HS-5 (cell line): ENCODE measurements around the gene HIPK2.

Experiments used
- DNase-seq: peaks from one replicate; pipeline ENCODE4 v3.0.0-alpha.2; 2012; ENCODE audit warnings: low read depth

HIPK2 gene

DNA sequence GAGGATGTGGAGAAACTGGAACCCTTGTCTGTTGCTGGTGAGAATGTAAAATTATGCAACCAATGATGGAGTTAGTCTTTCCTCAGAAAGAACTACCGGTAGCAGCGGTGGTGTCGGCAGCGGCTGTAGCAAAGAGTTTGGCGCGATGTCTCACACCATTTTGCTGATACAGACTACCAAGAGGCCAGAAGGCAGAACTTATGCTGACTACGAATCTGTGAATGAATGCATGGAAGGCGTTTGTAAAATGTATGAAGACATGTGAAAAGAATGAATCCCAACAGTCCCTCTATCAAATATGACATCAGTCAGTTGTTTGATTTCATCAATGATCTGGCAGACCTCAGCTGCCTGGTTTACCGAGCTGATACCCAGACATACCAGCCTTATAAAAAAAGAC lies 243.7 kb downstream of the HIPK2 start:
- no peak for DNase-seq

DNA sequence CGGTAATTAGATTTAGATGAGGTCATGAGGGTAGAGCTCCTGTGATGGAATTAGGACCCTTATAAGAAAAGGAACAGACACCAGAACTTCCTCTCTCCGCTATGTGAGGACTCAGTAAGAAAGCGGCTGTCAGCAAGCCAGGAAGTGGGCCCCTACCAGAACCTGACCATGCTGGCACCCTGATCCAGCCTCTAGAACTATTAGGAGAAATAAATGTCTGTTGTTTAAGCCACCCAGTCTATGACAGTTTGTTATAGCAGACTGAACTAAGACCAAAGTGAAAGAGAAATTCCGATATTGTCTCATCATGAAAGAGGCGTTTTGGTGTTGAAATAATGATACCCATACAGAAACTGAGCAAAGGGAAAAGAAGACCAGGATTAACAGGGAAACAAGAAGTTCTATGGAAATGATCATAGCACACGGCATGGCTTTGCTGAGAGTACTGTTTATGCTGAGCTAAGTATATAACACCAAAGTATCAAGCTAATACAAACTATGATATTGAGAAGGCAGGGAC lies 245.1 kb downstream of the HIPK2 start:
- DNase-seq, result no peak

DNA sequence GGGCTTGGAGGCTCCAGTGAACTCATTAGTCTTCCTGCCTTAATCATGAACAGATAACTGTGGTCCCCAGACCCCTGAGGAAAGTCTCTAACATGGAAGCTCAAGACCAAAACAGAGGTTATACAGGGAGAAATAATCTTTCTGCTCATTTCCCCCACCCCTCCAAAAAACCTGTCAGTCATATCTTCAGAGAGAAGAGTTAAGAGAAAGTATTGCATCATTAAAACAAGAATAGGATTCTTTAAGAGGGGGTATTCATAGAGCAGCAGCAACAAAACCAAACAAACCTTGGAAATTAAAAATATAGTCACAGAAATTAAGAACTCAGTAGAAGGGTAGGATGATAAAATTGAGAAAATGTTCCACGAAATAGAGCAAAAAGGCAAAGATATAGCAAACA lies 246.7 kb downstream of the HIPK2 start:
- no peak for DNase-seq

DNA sequence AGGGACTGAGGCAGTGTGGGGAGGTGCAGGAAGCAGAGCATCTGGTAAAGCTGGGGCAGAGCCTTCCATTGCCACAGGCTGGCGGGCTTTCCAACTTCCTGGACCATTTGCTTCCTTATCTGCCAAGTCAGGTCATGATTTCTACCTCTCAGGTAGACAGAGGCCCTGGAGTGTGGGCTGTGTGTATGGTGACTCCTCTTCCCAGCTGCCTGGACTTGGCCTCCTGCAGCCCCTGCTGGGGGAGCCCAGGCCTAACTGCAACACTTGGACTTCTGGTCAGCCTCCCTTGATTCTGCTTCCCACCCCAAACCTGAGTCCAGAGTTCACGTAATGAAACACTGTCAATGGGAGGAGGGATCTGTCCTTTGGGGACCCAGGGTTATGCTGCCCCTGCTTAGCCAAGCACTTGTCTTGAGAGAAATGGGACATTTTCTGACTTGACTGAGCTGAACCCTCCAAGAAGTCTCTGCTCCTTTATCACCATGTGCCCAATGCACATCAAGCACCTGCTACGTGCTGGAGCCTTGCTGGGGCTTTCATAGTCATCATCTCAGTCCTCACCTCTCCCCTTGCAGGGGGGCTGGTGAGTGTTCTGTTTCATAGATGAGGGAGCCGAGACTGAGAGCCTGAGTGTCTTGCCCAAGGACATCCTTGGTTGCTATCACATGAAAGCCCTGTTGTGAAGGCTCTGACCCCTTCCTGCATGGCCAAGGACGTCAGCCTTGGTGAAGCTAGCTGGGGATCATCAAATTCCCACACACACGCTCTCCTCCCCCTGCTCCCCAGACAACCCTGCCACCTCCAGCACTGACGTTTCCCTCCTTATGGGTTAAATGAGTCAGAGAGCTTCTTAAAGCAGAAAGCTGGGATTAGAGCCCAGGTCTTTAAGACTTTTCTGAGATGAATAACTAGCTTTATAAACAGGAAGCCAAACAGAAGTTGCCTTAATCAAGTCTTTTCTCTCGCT lies 250.9 kb downstream of the HIPK2 start:
- DNase-seq, result peak; percentile 26

DNA sequence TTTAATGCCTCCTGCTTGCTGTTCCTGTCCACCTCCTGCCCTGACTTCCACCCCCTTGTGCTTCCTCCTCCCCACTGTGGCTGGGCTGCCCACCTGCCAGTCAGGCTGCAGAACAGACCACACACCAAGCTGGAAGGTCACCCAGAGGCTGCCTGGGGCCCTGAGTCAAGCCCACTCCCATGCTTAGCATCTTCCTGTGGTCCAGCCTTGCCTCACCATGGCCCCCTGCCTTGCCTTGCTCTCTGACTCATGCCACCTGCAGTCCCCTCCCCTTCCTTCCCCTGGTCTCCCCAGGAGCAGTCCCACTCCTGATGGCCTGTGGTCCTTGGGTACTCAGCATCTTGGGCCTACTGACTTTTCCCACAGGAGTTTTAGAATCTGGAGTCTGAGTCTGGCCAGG lies 252.0 kb downstream of the HIPK2 start:
- no peak for DNase-seq

DNA sequence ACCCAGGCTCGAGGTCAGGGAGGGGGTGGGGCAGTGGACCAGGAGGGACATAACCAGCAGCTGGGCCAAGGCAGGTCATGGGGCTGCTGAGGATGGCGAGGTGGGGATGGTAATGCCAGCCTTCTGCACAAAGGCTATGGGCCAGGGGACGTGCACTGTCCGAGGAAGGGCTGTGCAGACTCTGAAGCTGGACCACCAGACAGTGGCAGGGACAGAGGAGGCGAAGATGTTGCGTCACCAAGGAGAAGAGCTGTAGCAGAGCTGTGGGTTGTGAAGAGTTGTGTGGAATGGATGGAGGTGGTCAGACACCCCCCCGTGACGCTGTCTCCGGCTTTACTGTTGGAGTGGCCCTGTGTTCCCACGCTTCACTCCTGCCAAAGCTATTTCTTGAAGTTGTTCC lies 252.6 kb downstream of the HIPK2 start:
- no peak for DNase-seq

DNA sequence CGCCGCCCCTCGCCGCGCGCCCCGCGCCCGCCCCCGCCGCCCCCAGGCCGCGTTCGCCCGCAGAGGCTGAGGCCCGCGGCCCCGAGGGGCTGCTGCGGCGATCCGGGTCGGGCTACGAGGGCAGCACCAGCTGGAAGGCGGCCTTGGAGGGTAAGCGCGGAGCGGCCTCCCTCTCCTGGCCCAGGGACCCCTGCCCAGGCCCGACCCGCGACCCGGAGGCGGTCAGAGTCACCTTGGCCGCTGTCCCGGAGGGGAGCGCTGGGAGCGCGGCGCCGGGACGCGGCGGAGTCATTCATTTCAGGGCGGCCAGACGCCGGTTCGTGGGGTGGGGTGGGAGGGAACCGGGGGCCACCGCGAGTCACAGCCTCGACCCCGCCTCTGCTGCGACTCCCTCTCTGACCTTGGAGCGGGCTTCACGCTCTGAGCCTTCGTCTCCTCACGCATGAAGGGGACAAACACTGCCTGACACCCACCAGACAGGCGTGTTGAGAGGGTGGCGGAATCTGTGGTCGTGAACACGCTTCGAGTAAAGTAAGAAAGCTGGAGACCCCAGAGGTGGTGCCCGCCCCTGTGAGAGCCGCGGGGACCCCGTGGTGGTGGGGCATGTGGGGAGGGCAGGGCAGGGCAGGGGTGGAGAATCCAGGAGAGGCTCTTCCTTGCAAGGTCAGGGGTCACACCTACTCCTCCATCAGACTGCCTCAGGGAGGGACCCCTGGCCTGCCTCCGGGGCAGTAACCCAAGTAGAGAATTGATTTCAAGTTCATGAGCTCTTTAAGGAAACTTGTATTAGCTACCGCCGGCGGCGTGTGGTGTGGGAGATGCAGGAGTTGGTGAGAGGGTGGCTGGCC lies 253.6 kb downstream of the HIPK2 start:
- no peak for DNase-seq

DNA sequence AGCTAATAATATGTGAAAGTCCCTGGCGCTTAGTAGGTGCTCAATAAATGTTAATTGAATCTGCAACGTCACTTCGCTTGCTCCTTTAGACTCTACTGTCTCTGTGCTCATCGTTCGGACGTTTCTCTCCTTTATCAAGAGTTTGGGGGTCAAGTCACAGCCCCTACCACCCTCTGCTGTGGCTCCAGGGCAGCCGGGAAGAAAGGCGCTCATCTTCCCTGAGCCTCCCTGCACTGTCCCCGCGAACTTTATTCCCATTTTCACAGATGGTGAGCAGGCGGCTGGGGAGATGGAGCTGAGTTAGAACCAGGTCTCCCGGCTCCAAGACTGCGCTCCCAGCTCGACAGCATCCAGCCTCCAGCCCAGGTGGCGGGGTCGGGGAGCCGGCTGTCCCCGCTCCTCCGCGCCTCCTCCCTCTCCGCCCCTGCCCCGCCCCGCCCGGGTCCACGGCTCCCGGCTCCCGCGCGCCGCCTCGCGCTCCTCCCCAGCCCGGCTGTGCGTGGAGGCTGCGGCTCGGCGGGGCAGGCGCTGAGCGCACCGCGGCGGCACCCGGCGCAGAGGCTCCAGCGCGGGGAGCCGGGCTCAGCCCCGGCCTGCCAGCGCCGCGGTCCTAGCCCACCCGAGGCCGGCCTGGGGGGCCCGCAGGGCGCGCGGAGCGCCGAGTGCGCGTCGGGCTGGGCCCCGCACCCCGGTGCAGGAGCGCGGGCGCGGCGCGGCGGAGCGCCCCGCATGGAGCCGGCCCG lies 254.4 kb downstream of the HIPK2 start, which contains the start of gene CLEC2L:
Gene CLEC2L, plus strand, starts transcription at position 487 of the 743 bp plus-strand sequence. Its CDS starts 243 bp downstream, at position 730.
- no peak for DNase-seq

DNA sequence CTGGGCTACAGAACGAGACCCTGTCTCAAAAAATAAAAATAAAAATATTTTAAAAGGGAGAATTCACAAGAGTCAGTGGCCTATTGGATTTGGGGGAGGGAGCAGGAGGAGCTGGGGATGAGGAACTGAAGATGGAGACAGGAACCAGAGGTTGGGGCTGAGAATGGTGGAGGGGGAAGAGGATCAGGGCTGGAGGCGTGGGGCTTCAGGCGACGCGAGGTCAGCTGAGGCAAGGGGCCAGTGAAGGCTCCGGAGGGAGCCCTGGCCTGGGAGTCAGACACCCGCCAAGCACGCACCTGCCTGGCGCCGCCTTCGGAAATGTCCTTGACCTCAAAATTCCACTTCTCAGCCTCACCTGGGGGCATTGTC lies 255.0 kb downstream of the HIPK2 start:
- no peak for DNase-seq

DNA sequence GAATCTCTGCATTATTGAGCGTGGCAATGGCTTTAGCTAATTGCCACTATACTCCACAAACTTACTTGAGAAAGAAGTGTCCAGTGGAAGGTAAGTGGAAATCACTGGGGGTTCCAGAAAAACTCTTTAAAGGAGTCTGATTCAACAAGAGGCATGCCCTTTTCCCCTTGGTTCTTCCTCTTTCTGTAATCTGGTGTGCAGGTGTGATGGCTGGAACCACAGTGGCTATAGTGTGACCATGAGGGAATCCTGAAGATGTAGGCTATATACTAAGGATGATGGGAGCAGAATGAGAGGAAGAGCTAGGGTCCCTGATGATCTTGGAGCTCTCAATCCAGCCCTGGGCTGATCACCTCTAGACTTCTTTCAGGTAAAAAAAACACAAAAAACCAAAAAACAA lies 256.4 kb downstream of the HIPK2 start:
- DNase-seq, result no peak

DNA sequence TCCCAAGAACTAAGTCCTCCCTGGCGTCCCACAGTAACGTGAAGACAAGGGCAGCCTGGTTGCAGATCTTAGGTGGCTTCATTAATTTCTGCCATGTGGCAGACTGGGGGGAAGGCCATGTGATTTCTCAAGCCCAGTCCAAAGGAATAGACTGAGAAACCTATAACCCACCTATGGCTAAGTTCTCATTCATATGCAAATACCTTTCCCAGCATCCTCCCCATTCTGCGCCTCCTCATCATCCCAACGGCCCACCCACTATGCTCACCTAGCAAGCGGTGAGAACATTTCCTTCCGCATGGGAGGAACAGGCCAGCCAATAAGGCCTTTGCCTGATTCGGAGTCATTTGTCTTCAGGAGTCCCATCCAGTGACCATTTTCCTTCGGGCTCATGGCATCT lies 262.5 kb downstream of the HIPK2 start:
- DNase-seq, result no peak
